Nephron (organoid): ENCODE measurements around the gene MS4A7.

Experiments used
- H3K27ac Mint-ChIP-seq, 3 experiments: 2 replicates each; pipeline ENCODE4 v1.8.0; 2020; ENCODE audit warnings: mixed read lengths in 3 of 3, mild to moderate bottlenecking in 2 of 3, moderate library complexity in 1 of 3
- H3K27me3 Mint-ChIP-seq: 2 replicates; pipeline ENCODE4 v1.8.0; 2021; ENCODE audit warnings: low read depth, mild to moderate bottlenecking, moderate library complexity, mixed read lengths
- H3K36me3 Mint-ChIP-seq: 2 replicates; pipeline ENCODE4 v1.8.0; 2020; ENCODE audit warnings: low read depth, mixed read lengths
- H3K4me1 Mint-ChIP-seq: 2 replicates; pipeline ENCODE4 v1.8.0; 2020; ENCODE audit warnings: mixed read lengths
- H3K4me3 Mint-ChIP-seq, 3 experiments: 2 replicates each; pipeline ENCODE4 v1.8.0; 2020; ENCODE audit warnings: mild to moderate bottlenecking in 3 of 3, mixed read lengths in 3 of 3, moderate library complexity in 2 of 3
- H3K9me3 Mint-ChIP-seq: 2 replicates; pipeline ENCODE4 v1.8.0; 2020; ENCODE audit warnings: mixed read lengths
- CTCF ChIP-seq, 3 experiments: fragments of 200-600 bp; sonication (generic); IDR thresholded peaks; one replicate each; pipeline ENCODE4 v1.5.0; 2021; ENCODE audit warnings: antibody characterized with exemption in 3 of 3; ENCODE audit not compliant: unreplicated experiment in 3 of 3

The MS4A7 gene

GRCh38 chr11:60367009-60367408, 11.3 kb upstream of the MS4A7 start:
- Mint-ChIP-seq H3K27ac (no peak overlapping the region), H3K36me3 (no peaks in the 10 kb centered on the region), H3K9me3 (no peaks in the 10 kb centered on the region), H3K27me3 (no peaks in the 10 kb centered on the region), H3K4me3 (no peak overlapping the region), H3K4me1 (peaks cover 14% of the 10 kb centered on the region)
- no peak for TF ChIP-seq CTCF (IDR thresholded peaks at IDR 0.05; ENCODE audit: unreplicated experiment in 3 of 3)

GRCh38 chr11:60367896-60368295, 10.4 kb upstream of the MS4A7 start:
- H3K36me3 Mint-ChIP-seq: no peaks in the 10 kb centered on the region

GRCh38 chr11:60370252-60370810, 8.0 kb upstream of the MS4A7 start:
- no peak for TF ChIP-seq CTCF (IDR thresholded peaks at IDR 0.05; ENCODE audit: unreplicated experiment in 3 of 3)
- Mint-ChIP-seq H3K9me3 (no peaks in the 10 kb centered on the region), H3K36me3 (no peaks in the 10 kb centered on the region), H3K4me1 (peaks cover 4% of the 10 kb centered on the region), H3K4me3 (no peak overlapping the region), H3K27ac (no peak overlapping the region), H3K27me3 (peaks cover 4% of the 10 kb centered on the region)

More at GRCh38 chr11:60367896-60368295, 10.4 kb upstream of the MS4A7 start:
- H3K9me3 Mint-ChIP-seq: no peaks in the 10 kb centered on the region
- no peaks in the 10 kb centered on the region for H3K27me3 Mint-ChIP-seq
- peaks cover 14% of the 10 kb centered on the region for H3K4me1 Mint-ChIP-seq
- H3K27ac Mint-ChIP-seq: no peak overlapping the region
- no peak overlapping the region for H3K4me3 Mint-ChIP-seq
- TF ChIP-seq CTCF (IDR thresholded peaks at IDR 0.05; ENCODE audit: unreplicated experiment in 3 of 3): no peak

- Mint-ChIP-seq H3K4me1 (peaks cover 4% of the 10 kb centered on the region), H3K9me3 (no peaks in the 10 kb centered on the region), H3K27me3 (peaks cover 4% of the 10 kb centered on the region), H3K36me3 (no peaks in the 10 kb centered on the region), H3K4me3 (no peak overlapping the region), H3K27ac (no peak overlapping the region)
- no peak for TF ChIP-seq CTCF (IDR thresholded peaks at IDR 0.05; ENCODE audit: unreplicated experiment in 3 of 3)
Observed at GRCh38 chr11:60370811-60371298, 7.5 kb upstream of the MS4A7 start.

GRCh38 chr11:60371386-60371785, 6.9 kb upstream of the MS4A7 start:
- Mint-ChIP-seq H3K27me3 (peaks cover 4% of the 10 kb centered on the region), H3K36me3 (no peaks in the 10 kb centered on the region), H3K4me1 (peaks cover 4% of the 10 kb centered on the region), H3K9me3 (no peaks in the 10 kb centered on the region), H3K4me3 (no peak overlapping the region), H3K27ac (no peak overlapping the region)
- no peak for TF ChIP-seq CTCF (IDR thresholded peaks at IDR 0.05; ENCODE audit: unreplicated experiment in 3 of 3)

- peaks cover 4% of the 10 kb centered on the region for H3K27me3 Mint-ChIP-seq
- H3K4me3 Mint-ChIP-seq: no peak overlapping the region
- TF ChIP-seq CTCF (IDR thresholded peaks at IDR 0.05; ENCODE audit: unreplicated experiment in 3 of 3): no peak
- H3K36me3 Mint-ChIP-seq: no peaks in the 10 kb centered on the region
- H3K4me1 Mint-ChIP-seq: peaks cover 4% of the 10 kb centered on the region
- H3K27ac Mint-ChIP-seq: no peak overlapping the region
- no peaks in the 10 kb centered on the region for H3K9me3 Mint-ChIP-seq
Observed at GRCh38 chr11:60371854-60372253, 6.5 kb upstream of the MS4A7 start.
